Mucosa of rectum (tissue), 2 donors: ENCODE measurements around the gene MYO18B.

Source experiments
- H3K27ac ChIP-seq, 2 donors: one replicate each; pipeline ENCODE4 v1.7.0; 2013; ENCODE audit warnings: inconsistent platforms in 2 of 2, low read depth in 2 of 2, low read length in 2 of 2
- H3K27me3 ChIP-seq, 2 donors: one replicate each; pipeline ENCODE4 v1.7.0; 2013; ENCODE audit warnings: low read length in 2 of 2; ENCODE audit not compliant: control insufficient read depth in 2 of 2, insufficient read depth in 2 of 2
- H3K36me3 ChIP-seq, 2 donors: one replicate each; pipeline ENCODE4 v1.7.0; 2013; ENCODE audit warnings: low read length in 2 of 2; ENCODE audit not compliant: control insufficient read depth in 2 of 2, insufficient read depth in 2 of 2
- H3K4me1 ChIP-seq, 2 donors: one replicate each; pipeline ENCODE4 v1.7.0; 2013; ENCODE audit warnings: low read length in 2 of 2, mild to moderate bottlenecking in 1 of 2; ENCODE audit not compliant: control insufficient read depth in 2 of 2, insufficient read depth in 2 of 2
- H3K4me3 ChIP-seq, 2 donors: one replicate each; pipeline ENCODE4 v1.7.0; 2013; ENCODE audit warnings: low read length in 2 of 2
- H3K9ac ChIP-seq, 2 donors: one replicate each; pipeline ENCODE4 v1.7.0; 2013; ENCODE audit warnings: low read length in 2 of 2, low read depth in 1 of 2, mild to moderate bottlenecking in 1 of 2
- H3K9me3 ChIP-seq, 2 donors: one replicate each; pipeline ENCODE4 v1.7.0; 2013; ENCODE audit warnings: low read length in 2 of 2; ENCODE audit not compliant: control insufficient read depth in 2 of 2
- donor health status: healthy.
- donor health status: Normal muscosa, but diverticular disease.

Gene MYO18B

DNA sequence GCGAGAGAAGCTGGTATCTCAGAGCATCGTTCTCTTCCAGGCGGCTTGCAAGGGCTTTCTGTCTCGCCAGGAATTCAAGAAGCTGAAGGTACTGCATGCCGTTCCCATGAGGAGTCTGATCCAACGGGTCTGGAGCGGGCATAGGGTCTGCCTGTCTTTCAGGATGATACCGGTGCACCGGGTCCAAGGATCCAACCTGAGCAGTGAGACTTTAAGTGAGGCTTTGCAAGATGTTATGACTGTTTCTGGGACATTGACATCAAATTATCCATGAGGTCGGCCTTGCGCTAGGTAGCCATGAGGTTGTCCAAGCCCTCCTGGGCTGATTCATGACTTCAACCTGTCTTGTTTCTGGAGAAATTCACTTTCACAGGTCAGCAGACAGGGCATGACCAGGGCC lies 132.3 kb downstream of the MYO18B start:
- Histone ChIP-seq H3K4me3 (no peak overlapping the region), H3K9ac (no peak overlapping the region), H3K4me1 (no peaks in the 10 kb centered on the region), H3K36me3 (no peaks in the 10 kb centered on the region), H3K27ac (no peak overlapping the region), H3K9me3 (no peaks in the 10 kb centered on the region), H3K27me3 (no peaks in the 10 kb centered on the region)

DNA sequence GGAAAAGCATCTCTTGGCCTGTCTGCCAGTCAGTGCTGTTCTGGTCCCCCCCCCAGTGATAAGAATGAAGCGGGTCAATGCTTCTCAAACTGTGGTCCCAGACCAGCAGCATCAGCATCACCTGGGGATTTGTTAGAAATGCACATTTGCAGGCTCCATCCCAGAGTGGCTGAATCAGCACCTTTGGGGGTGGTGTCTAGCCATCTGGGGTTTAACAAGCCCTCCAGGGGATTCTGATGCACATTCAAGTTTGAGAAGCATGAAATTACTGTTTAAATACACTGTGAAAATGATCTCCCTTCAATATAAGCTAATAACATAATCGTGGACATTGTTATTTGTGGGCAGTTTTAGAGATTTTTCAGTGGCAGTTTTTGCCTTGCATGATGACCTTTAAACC lies 133.5 kb downstream of the MYO18B start:
- Histone ChIP-seq H3K4me1 (no peaks in the 10 kb centered on the region), H3K4me3 (no peak overlapping the region), H3K9me3 (no peaks in the 10 kb centered on the region), H3K9ac (no peak overlapping the region), H3K27me3 (no peaks in the 10 kb centered on the region), H3K36me3 (no peaks in the 10 kb centered on the region), H3K27ac (no peak overlapping the region)

DNA sequence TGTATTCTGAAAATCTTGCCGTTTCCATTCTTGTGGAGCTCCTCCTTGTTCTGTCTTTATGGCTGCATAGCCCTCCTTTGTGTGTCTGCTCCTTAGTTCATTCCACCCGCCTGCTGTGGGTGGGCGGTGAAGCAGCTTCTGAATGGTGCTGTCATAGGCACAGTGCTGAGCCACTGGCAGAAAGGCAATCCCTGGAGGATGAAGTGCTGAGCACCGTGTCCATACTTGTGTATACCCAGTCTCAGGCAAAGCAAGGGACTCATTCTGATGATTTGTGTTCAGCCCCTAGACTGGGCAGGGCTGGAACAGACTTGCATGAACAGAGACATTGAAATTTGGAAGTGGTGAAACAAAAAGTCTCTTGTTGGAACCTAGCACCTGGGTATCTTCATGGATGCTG lies 134.9 kb downstream of the MYO18B start:
- H3K36me3 ChIP-seq: no peaks in the 10 kb centered on the region
- H3K9me3 ChIP-seq: no peaks in the 10 kb centered on the region
- H3K9ac ChIP-seq: no peak overlapping the region
- H3K27ac ChIP-seq: no peak overlapping the region
- H3K4me1 ChIP-seq: no peaks in the 10 kb centered on the region
- no peak overlapping the region for H3K4me3 ChIP-seq
- no peaks in the 10 kb centered on the region for H3K27me3 ChIP-seq

DNA sequence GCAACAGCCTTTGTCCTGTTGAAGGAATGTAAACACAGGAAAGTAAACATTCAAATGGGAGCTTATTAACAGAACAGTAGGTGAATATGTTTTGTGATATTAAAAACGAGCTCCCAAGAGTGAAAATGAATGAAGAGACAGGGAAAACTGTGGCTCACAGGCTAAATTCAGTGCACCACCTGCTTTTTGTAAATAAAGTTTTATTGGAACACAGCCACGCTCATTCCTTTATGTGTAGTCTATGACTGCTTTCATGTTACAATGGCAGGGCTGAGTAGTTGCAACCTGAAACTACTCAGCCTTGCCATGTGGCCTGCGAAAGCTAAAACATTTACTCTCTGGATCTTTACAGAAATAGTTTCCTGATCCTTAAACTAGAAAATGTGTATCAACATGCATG lies 136.9 kb downstream of the MYO18B start:
- H3K4me3 ChIP-seq: no peak overlapping the region
- H3K36me3 ChIP-seq: no peaks in the 10 kb centered on the region
- no peaks in the 10 kb centered on the region for H3K4me1 ChIP-seq
- no peaks in the 10 kb centered on the region for H3K9me3 ChIP-seq
- H3K27me3 ChIP-seq: no peaks in the 10 kb centered on the region
- no peak overlapping the region for H3K9ac ChIP-seq
- H3K27ac ChIP-seq: no peak overlapping the region

DNA sequence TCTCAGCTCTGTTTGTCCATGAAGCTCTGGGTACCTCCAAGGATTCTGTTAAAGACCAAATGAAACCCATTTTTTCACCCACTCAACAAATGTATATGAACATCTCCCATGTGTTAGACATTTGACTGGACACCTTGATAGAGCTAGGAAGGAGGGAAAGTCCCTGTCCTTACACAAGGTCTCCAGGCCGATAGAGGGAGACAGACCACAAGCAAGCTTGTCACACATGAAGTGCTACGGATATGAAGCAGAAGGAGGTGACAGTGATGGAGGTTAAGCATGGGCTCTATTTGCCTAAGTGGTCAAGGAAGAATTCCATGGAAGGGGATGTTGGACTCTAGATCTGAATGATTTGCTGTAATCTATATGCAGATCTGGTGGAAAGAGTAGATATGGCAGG lies 138.5 kb downstream of the MYO18B start:
- no peaks in the 10 kb centered on the region for H3K36me3 ChIP-seq
- H3K27ac ChIP-seq: no peak overlapping the region
- no peak overlapping the region for H3K4me3 ChIP-seq
- no peaks in the 10 kb centered on the region for H3K4me1 ChIP-seq
- H3K27me3 ChIP-seq: no peaks in the 10 kb centered on the region
- H3K9ac ChIP-seq: no peak overlapping the region
- H3K9me3 ChIP-seq: no peaks in the 10 kb centered on the region

DNA sequence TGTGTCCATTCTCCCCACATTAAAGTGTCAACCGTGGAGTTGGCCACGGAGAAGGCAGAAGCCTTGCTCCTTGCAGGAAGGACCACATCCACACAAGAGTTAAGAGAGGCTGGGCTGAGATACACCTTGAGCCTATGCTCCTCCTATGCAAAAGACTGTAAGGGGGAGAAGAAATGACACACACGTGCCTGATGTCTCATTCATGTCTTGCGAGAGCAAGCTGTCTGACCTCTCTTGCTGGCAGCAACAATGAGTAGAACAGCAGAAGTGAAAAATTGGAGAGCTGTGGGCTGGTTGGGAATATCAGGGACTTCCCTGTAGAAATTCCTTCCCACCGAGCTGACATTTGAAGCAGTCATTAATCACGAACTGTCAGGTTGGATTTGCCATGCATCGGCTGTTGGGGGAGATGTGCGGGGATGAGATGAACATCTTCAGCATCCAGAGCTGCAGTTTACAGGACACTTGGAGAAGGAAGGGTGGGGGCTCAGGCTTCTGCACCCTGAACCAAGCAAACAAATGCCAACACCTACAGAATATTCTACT lies 139.3 kb downstream of the MYO18B start:
- Histone ChIP-seq H3K36me3 (no peaks in the 10 kb centered on the region), H3K4me1 (no peaks in the 10 kb centered on the region), H3K4me3 (no peak overlapping the region), H3K27me3 (no peaks in the 10 kb centered on the region), H3K9me3 (no peaks in the 10 kb centered on the region), H3K9ac (no peak overlapping the region), H3K27ac (no peak overlapping the region)

DNA sequence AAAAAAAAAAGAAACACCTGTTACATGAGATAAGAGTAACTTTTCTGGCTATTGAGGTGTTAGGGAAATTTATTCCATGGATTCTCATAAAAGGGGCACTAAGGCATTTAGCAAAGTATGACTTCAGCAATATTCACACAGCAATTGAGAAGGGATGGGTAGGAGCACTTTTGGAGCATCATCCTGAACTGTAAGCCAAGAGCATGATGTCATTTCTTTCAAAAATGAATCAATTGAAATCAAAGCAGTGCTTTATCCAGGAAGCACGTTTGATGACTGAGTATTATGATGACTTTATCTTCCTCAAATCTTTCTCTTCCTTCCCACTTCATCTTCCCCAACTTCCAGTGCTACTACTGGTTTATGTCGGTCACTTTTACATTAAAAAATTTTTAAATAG lies 140.4 kb downstream of the MYO18B start:
- Histone ChIP-seq H3K27me3 (no peaks in the 10 kb centered on the region), H3K36me3 (no peaks in the 10 kb centered on the region), H3K9ac (no peak overlapping the region), H3K4me3 (no peak overlapping the region), H3K4me1 (no peaks in the 10 kb centered on the region), H3K9me3 (no peaks in the 10 kb centered on the region), H3K27ac (no peak overlapping the region)

DNA sequence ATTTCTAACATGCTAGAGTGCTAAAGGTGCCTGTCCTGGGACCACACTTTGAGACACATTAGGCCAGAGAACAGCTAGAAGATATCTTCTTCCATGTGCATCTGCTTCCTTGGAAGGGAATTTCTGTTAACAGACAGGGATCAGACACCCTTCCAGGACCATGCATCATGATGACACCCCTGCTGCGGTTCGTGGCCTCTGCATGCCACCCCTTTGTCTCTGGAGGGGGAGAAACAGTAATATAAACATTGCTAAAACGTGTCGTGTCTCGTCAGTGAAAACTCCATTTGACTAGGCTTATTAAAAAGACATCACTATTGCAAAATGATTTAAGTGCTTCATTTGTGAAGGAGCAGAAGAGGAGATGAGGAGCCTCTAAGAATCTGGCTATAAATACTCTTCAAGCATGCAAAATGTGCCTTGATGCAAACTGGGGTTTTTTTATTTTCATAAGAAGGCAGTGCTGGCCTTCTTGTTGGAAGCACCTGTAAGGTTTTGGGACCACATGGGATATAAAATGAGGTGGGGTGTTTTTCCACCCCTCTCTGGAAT lies 141.6 kb downstream of the MYO18B start:
- Histone ChIP-seq H3K9me3 (no peaks in the 10 kb centered on the region), H3K27ac (no peak overlapping the region), H3K4me1 (no peaks in the 10 kb centered on the region), H3K27me3 (no peaks in the 10 kb centered on the region), H3K4me3 (no peak overlapping the region), H3K9ac (no peak overlapping the region), H3K36me3 (no peaks in the 10 kb centered on the region)

DNA sequence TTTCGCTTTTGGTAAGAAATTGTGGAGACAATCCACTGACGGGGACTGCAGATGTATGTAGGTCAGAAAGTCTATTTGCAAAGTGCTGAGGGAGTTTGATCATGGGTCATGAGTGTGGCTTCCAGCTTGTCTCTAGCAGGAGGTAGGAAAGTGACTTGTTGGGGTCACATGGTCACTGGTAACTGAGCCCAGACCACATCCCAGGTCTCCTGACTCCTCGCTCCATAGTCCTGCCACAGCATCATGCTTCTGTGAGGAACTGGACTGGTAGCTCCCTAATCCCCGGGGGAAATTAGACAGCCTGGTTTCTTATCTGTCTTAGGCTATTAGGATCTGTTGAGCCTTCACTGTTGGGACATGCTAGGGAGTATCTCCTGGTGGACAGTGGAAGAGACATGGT lies 142.1 kb downstream of the MYO18B start:
- Histone ChIP-seq H3K9ac (no peak overlapping the region), H3K27me3 (no peaks in the 10 kb centered on the region), H3K27ac (no peak overlapping the region), H3K4me3 (no peak overlapping the region), H3K36me3 (no peaks in the 10 kb centered on the region), H3K4me1 (no peaks in the 10 kb centered on the region), H3K9me3 (no peaks in the 10 kb centered on the region)

DNA sequence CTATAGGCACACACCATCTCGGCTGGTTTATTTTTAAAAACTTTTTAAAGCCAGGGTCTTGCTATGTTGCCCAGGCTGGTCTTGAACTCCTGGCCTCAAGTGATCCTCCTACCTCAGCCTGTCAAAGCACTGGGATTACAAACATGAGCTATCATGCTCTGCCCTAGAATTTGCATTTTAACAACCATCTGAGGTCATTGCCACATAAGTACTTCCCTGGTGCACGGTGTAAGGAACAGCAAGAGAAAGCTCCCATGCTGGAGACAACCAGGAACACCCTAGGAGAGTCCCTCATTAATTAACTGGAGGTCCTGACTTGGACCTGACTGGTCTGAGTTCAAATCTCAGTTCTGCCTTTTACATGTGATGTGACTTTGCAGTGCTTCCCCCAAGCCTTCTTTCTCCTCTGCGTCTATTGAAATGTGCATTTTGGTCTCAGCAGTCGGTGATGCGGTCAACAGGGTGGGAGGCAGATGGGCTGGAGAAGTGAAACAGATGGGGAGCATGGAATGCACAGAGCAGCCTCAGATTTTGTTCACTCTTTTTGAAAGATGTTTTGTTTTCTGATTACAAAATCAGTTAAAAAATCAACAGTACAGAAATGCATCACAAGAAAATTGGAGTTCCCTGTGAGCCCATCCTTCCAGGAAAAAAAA lies 146.5 kb downstream of the MYO18B start:
- H3K27me3 ChIP-seq: peaks cover 0 to 3% of the 10 kb centered on the region in 2 donors
- no peaks in the 10 kb centered on the region for H3K4me1 ChIP-seq
- no peak overlapping the region for H3K27ac ChIP-seq
- no peak overlapping the region for H3K4me3 ChIP-seq
- H3K9me3 ChIP-seq: no peaks in the 10 kb centered on the region
- no peak overlapping the region for H3K9ac ChIP-seq
- no peaks in the 10 kb centered on the region for H3K36me3 ChIP-seq
